ENCODE measurements around the gene GATA5.

GATA5 gene

GRCh38 chr20:62495749-62496567 is 20.2 kb upstream of the GATA5 start:
- ChIA-PET POLR2A (no interaction called here), CTCF (interaction anchor here (0.7 to 1.3 kb wide), 6 partner anchors 19 to 1167 kb away, joined by 3 to 4 read pairs (median 3); partner anchors contain the start of gene GATA5)
- Histone ChIP-seq H3K4me1 (ENCODE audit: control insufficient read depth, insufficient read depth, low read length) (no peaks in the 10 kb centered on the region), H3K36me3 (ENCODE audit: control insufficient read depth in 2 of 2, insufficient read depth in 1 of 2, low read length in 2 of 2) (no peaks in the 10 kb centered on the region), H3K9me3 (ENCODE audit: control insufficient read depth, insufficient read depth, low read depth, low read length) (no peaks in the 10 kb centered on the region), H3K4me3 (ENCODE audit: low read depth, low read length) (no peak overlapping the region), H3K27ac (ENCODE audit: extremely low read depth, low read depth, low read length) (no peak overlapping the region)
- no peak for TF ChIP-seq ZNF184 (tag by site-specific recombination; IDR thresholded peaks at IDR 0.05)
- TF ChIP-seq TRIM28 (IDR thresholded peaks at IDR 0.05; ENCODE audit: borderline replicate concordance, low read length) = no peak
- TF ChIP-seq ZNF221 (tag by site-specific recombination; IDR thresholded peaks at IDR 0.05; ENCODE audit: borderline replicate concordance) = no peak
- no peak for TF ChIP-seq SP2 (tag by site-specific recombination; IDR thresholded peaks at IDR 0.05)
- no peak for TF ChIP-seq PRDM1 (tag by site-specific recombination; IDR thresholded peaks at IDR 0.05)
- TF ChIP-seq ZNF521 (tag by site-specific recombination; IDR thresholded peaks at IDR 0.05) = no peak
- no peak for TF ChIP-seq ZNF18 (tag by site-specific recombination; IDR thresholded peaks at IDR 0.05)
- no peak for TF ChIP-seq ZNF175 (tag by site-specific recombination; IDR thresholded peaks at IDR 0.05)
- no peak for TF ChIP-seq KLF17 (tag by site-specific recombination; IDR thresholded peaks at IDR 0.05)
- TF ChIP-seq GLI2 (tag by site-specific recombination; IDR thresholded peaks at IDR 0.05; ENCODE audit: borderline replicate concordance, low read depth) = no peak
- no peak for TF ChIP-seq ZFP37 (tag by site-specific recombination; IDR thresholded peaks at IDR 0.05)
- TF ChIP-seq ZNF843 (tag by site-specific recombination; IDR thresholded peaks at IDR 0.05) = no peak
- TF ChIP-seq ZNF548 (tag by site-specific recombination; IDR thresholded peaks at IDR 0.05) = no peak
- TF ChIP-seq EGR2 (tag by site-specific recombination; IDR thresholded peaks at IDR 0.05; ENCODE audit: low read depth) = no peak
- TF ChIP-seq ZNF660 (tag by site-specific recombination; IDR thresholded peaks at IDR 0.05) = no peak
- no peak for TF ChIP-seq ZNF544 (tag by site-specific recombination; IDR thresholded peaks at IDR 0.05)
- TF ChIP-seq ZNF26 (tag by site-specific recombination; IDR thresholded peaks at IDR 0.05) = no peak

- TF ChIP-seq ZFP37 (tag by site-specific recombination; IDR thresholded peaks at IDR 0.05) (no peak), ZNF677 (tag by site-specific recombination; IDR thresholded peaks at IDR 0.05) (no peak), SCRT2 (tag by site-specific recombination; IDR thresholded peaks at IDR 0.05) (0 out of 2 replicates have a peak, but pooled peaks have one; percentile 43)
- CTCF ChIA-PET = interaction anchor here (0.7 to 1.3 kb wide), 8 partner anchors 18 to 123 kb away, joined by 3 to 4 read pairs (median 3); partner anchors contain the start of gene GATA5
- no peaks in the 10 kb centered on the region for H3K4me1 ChIP-seq (ENCODE audit: control insufficient read depth, insufficient read depth, low read length)
- no peak overlapping the region for H3K4me3 ChIP-seq (ENCODE audit: low read depth, low read length)
- no peaks in the 10 kb centered on the region for H3K9me3 ChIP-seq (ENCODE audit: control insufficient read depth, insufficient read depth, low read depth, low read length)
- no peak overlapping the region for H3K27ac ChIP-seq (ENCODE audit: extremely low read depth, low read depth, low read length)
- POLR2A ChIA-PET = no interaction called here
- no peaks in the 10 kb centered on the region for H3K36me3 ChIP-seq (ENCODE audit: control insufficient read depth in 2 of 2, insufficient read depth in 1 of 2, low read length in 2 of 2)
Measured at GRCh38 chr20:62494980-62495748, 19.4 kb upstream of the GATA5 start.

Data from HEK293 (cell line).